Astrocyte (in vitro differentiated cells and primary cell): Measurements from ENCODE around the gene ABCC1. TPM values are rescaled to one million over a fixed set of nuclear protein-coding genes. Genes with fewer than 3 reads are reported as not detected.
"Not testable (repeated sequence)": the region's sequence is repeated elsewhere in the genome, so short reads cannot be mapped to it uniquely, and the experiment has no call there.

ENCODE experiments used
- DNase-seq: peaks from one replicate; pipeline ENCODE4 v3.0.0-alpha.2; 2010; ENCODE audit warnings: low read depth
- FAIRE-seq: peaks from 2 replicates; lab custom pipeline; 2011; peaks lifted over from hg19 to GRCh38; lab: Jason Lieb, UNC
- H2AFZ ChIP-seq: 2 replicates; pipeline ENCODE4 v1.6.0; 2012; ENCODE audit warnings: low read depth, low read length, inconsistent platforms
- H3K27ac ChIP-seq: 2 replicates; pipeline ENCODE4 v1.5.1; 2011; ENCODE audit warnings: low read depth, low read length, inconsistent platforms
- H3K27me3 ChIP-seq: 2 replicates; pipeline ENCODE4 v1.6.0; 2011; ENCODE audit warnings: low read length, inconsistent platforms; ENCODE audit not compliant: insufficient read depth
- H3K36me3 ChIP-seq: 2 replicates; pipeline ENCODE4 v1.5.1; 2011; ENCODE audit warnings: low read length, inconsistent platforms; ENCODE audit not compliant: insufficient read depth
- H3K4me1 ChIP-seq: 2 replicates; pipeline ENCODE4 v1.5.1; 2011; ENCODE audit warnings: low read length, inconsistent platforms; ENCODE audit not compliant: insufficient read depth
- H3K4me2 ChIP-seq: 2 replicates; pipeline ENCODE4 v1.6.0; 2012; ENCODE audit warnings: low read length, inconsistent platforms
- H3K4me3 ChIP-seq: 2 replicates; pipeline ENCODE4 v1.5.1; 2011; ENCODE audit warnings: low read depth, mild to moderate bottlenecking, low read length, inconsistent platforms; ENCODE audit not compliant: insufficient read depth
- H3K79me2 ChIP-seq: 2 replicates; pipeline ENCODE4 v1.6.0; 2012; ENCODE audit warnings: mild to moderate bottlenecking, low read length, inconsistent platforms; ENCODE audit not compliant: insufficient read depth
- H3K9ac ChIP-seq: 2 replicates; pipeline ENCODE4 v1.6.0; 2012; ENCODE audit warnings: mild to moderate bottlenecking, low read length, inconsistent platforms
- H3K9me3 ChIP-seq: 2 replicates; pipeline ENCODE4 v1.5.1; 2012; ENCODE audit warnings: low read depth, mild to moderate bottlenecking, low read length, inconsistent platforms; ENCODE audit not compliant: insufficient read depth
- H4K20me1 ChIP-seq: 2 replicates; pipeline ENCODE4 v1.6.0; 2012; ENCODE audit warnings: low read length, inconsistent platforms; ENCODE audit not compliant: insufficient read depth
- H3K27ac Mint-ChIP-seq: one replicate; pipeline ENCODE4 v1.8.0; 2021; ENCODE audit warnings: mild to moderate bottlenecking, mixed read lengths; ENCODE audit not compliant: unreplicated experiment
- H3K27me3 Mint-ChIP-seq: one replicate; pipeline ENCODE4 v1.8.0; 2021; ENCODE audit warnings: low read depth, mixed read lengths; ENCODE audit not compliant: unreplicated experiment
- H3K36me3 Mint-ChIP-seq: one replicate; pipeline ENCODE4 v1.8.0; 2021; ENCODE audit warnings: low read depth, mixed read lengths; ENCODE audit not compliant: unreplicated experiment
- H3K4me1 Mint-ChIP-seq: one replicate; pipeline ENCODE4 v1.8.0; 2021; ENCODE audit warnings: low read depth, mixed read lengths; ENCODE audit not compliant: unreplicated experiment
- H3K4me3 Mint-ChIP-seq: one replicate; pipeline ENCODE4 v1.8.0; 2021; ENCODE audit warnings: mild to moderate bottlenecking, moderate library complexity, mixed read lengths; ENCODE audit not compliant: unreplicated experiment
- H3K9me3 Mint-ChIP-seq: one replicate; pipeline ENCODE4 v1.8.0; 2021; ENCODE audit warnings: mild to moderate bottlenecking, mixed read lengths; ENCODE audit not compliant: unreplicated experiment
- EZH2 ChIP-seq: IDR thresholded peaks from 2 replicates; pipeline ENCODE4 v1.6.1; 2012; ENCODE audit warnings: mild to moderate bottlenecking, low read length, inconsistent platforms; ENCODE audit not compliant: insufficient read depth
- total RNA-seq: library from RNA; stranded (reverse); gene quantifications from 2 replicates; pipeline ENCODE4 v1.2.1, GENCODE V29; 2021
- TF ChIP-seq, protein P1 (sequence below): IDR thresholded peaks from 2 replicates; pipeline ENCODE4 v1.5.1; 2011; ENCODE audit warnings: low read depth, mild to moderate bottlenecking, inconsistent platforms, low read length, moderate library complexity; ENCODE audit not compliant: insufficient read depth

The ABCC1 gene
- total RNA-seq, 1 donor from 2014 or later, result 42.1 TPM

- Histone ChIP-seq H3K79me2 (no peaks in the 10 kb centered on the region), H3K4me3 (no peak overlapping the region), H3K4me1 (peaks cover 4% of the 10 kb centered on the region), H3K4me2 (no peak overlapping the region), H3K9me3 (no peaks in the 10 kb centered on the region), H3K27me3 (no peaks in the 10 kb centered on the region), H3K27ac (no peak overlapping the region), H2AFZ (no peak overlapping the region), H3K9ac (no peak overlapping the region), H4K20me1 (no peaks in the 10 kb centered on the region), H3K36me3 (no peaks in the 10 kb centered on the region)
- no peak for TF ChIP-seq EZH2
- TF ChIP-seq, protein P1, sequence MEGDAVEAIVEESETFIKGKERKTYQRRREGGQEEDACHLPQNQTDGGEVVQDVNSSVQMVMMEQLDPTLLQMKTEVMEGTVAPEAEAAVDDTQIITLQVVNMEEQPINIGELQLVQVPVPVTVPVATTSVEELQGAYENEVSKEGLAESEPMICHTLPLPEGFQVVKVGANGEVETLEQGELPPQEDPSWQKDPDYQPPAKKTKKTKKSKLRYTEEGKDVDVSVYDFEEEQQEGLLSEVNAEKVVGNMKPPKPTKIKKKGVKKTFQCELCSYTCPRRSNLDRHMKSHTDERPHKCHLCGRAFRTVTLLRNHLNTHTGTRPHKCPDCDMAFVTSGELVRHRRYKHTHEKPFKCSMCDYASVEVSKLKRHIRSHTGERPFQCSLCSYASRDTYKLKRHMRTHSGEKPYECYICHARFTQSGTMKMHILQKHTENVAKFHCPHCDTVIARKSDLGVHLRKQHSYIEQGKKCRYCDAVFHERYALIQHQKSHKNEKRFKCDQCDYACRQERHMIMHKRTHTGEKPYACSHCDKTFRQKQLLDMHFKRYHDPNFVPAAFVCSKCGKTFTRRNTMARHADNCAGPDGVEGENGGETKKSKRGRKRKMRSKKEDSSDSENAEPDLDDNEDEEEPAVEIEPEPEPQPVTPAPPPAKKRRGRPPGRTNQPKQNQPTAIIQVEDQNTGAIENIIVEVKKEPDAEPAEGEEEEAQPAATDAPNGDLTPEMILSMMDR, result no peak
- Mint-ChIP-seq H3K4me3 (no peak overlapping the region), H3K9me3 (peaks cover 5% of the 10 kb centered on the region), H3K4me1 (peaks cover 5% of the 10 kb centered on the region), H3K27ac (no peak overlapping the region), H3K27me3 (peaks cover 2% of the 10 kb centered on the region), H3K36me3 (no peaks in the 10 kb centered on the region)
- FAIRE-seq, result no peak
- no peak for DNase-seq
Observed at GRCh38 chr16:15915555-15916081, 33.8 kb upstream of the ABCC1 start.

DNA sequence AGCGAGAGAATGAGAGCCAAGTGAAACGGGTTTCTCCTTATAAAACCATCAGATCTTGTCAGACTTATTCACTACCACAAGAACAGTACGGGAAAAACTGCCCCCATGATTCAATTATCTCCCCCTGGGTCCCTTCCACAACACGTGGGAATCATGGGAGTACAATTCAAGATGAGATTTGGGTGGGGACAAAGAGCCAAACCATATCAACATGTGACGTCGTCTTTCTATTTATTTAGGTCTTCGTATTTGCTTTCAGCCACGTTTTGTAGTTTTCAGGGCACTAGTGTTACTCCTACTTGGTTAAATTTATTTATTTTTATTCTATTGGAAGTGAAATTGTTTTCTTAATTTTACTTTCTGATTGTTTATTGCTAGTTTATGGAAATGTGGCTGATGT lies 33.1 kb upstream of the ABCC1 start:
- H3K36me3 Mint-ChIP-seq, result no peaks in the 10 kb centered on the region
- Histone ChIP-seq H3K9ac (no peak overlapping the region), H3K36me3 (no peaks in the 10 kb centered on the region), H3K27ac (no peak overlapping the region), H3K4me2 (no peak overlapping the region), H4K20me1 (no peaks in the 10 kb centered on the region), H3K4me3 (no peak overlapping the region), H3K9me3 (no peaks in the 10 kb centered on the region), H2AFZ (no peak overlapping the region), H3K79me2 (no peaks in the 10 kb centered on the region), H3K27me3 (no peaks in the 10 kb centered on the region), H3K4me1 (peaks cover 4% of the 10 kb centered on the region)
- H3K9me3 Mint-ChIP-seq, result peaks cover 5% of the 10 kb centered on the region
- no peak for DNase-seq
- TF ChIP-seq, protein P1, result no peak
- no peak for TF ChIP-seq EZH2
- no peak overlapping the region for H3K27ac Mint-ChIP-seq
- peaks cover 2% of the 10 kb centered on the region for H3K27me3 Mint-ChIP-seq
- no peak for FAIRE-seq
- H3K4me3 Mint-ChIP-seq, result no peak overlapping the region
- peaks cover 5% of the 10 kb centered on the region for H3K4me1 Mint-ChIP-seq

DNA sequence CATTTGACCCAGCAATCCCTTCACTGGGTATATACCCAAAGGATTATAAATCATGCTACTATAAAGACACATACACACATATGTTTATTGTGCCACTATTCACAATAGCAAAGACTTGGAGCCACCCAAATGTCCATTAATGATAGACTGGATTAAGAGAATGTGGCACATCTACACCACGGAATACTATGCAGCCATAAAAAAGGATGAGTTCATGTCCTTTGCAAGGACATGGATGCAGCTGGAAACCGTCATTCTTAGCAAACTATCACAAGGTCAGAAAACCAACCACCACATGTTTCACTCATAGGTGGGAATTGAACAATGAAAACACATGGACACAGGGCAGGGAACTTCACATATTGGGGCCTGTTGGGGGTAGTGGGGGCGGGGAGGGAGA lies 31.1 kb upstream of the ABCC1 start:
- not testable (repeated sequence) for H3K4me3 Mint-ChIP-seq, H4K20me1 ChIP-seq, H3K9ac ChIP-seq, H3K9me3 Mint-ChIP-seq, H3K27ac ChIP-seq, H3K27ac Mint-ChIP-seq, H3K79me2 ChIP-seq, H3K4me3 ChIP-seq, DNase-seq, H3K27me3 Mint-ChIP-seq, H3K36me3 ChIP-seq, H3K36me3 Mint-ChIP-seq, FAIRE-seq, H3K4me1 Mint-ChIP-seq, H3K4me2 ChIP-seq, H2AFZ ChIP-seq, H3K9me3 ChIP-seq, H3K27me3 ChIP-seq, H3K4me1 ChIP-seq
